GF-D8 (cell line): ENCODE results near the gene WEE2.

Source experiments
- DNase-seq: peaks from one replicate; lab custom pipeline; 2025; lab: John Stamatoyannopoulos, UW

Gene WEE2

GRCh38 chr7:141691540-141691939 lies 16.6 kb upstream of the WEE2 start:
- no peak for DNase-seq

- no peak for DNase-seq
These were observed 16.2 kb upstream of the WEE2 start for GRCh38 chr7:141691961-141692360.

- DNase-seq, result no peak
These were observed 15.1 kb upstream of the WEE2 start for GRCh38 chr7:141693082-141693481.

- no peak for DNase-seq
These were observed 12.3 kb upstream of the WEE2 start for GRCh38 chr7:141695803-141696289.

GRCh38 chr7:141696348-141696747 lies 11.8 kb upstream of the WEE2 start:
- DNase-seq, result no peak

- DNase-seq, result no peak
These were observed 10.8 kb upstream of the WEE2 start for GRCh38 chr7:141697211-141697871.

GRCh38 chr7:141698247-141699015 lies 9.7 kb upstream of the WEE2 start:
- peak; percentile 28 for DNase-seq

GRCh38 chr7:141699860-141700259 lies 8.3 kb upstream of the WEE2 start:
- no peak for DNase-seq

GRCh38 chr7:141700296-141700847 lies 7.8 kb upstream of the WEE2 start:
- no peak for DNase-seq

GRCh38 chr7:141700848-141701371 lies 7.2 kb upstream of the WEE2 start:
- DNase-seq, result no peak

- peak; percentile 19 for DNase-seq
These were observed 6.6 kb upstream of the WEE2 start for GRCh38 chr7:141701489-141702046.

- no peak for DNase-seq
These were observed 6.0 kb upstream of the WEE2 start, which contains the start of gene DENND11 for GRCh38 chr7:141702047-141702567. DENND11 (minus strand) TSS chr7:141702166; CDS start chr7:141702153, 13 bp downstream.

- DNase-seq, result no peak
These were observed 5.3 kb upstream of the WEE2 start for GRCh38 chr7:141702892-141703291.

- no peak for DNase-seq
These were observed 4.0 kb upstream of the WEE2 start for GRCh38 chr7:141704112-141704511.

GRCh38 chr7:141704741-141705140 lies 3.4 kb upstream of the WEE2 start:
- no peak for DNase-seq

GRCh38 chr7:141706239-141707064 lies 1.7 kb upstream of the WEE2 start:
- DNase-seq, result no peak

GRCh38 chr7:141709318-141709717 lies 1.2 kb downstream of the WEE2 start:
- no peak for DNase-seq

- DNase-seq, result no peak
These were observed 1.6 kb downstream of the WEE2 start for GRCh38 chr7:141709749-141710148.

GRCh38 chr7:141710301-141710700 lies 2.1 kb downstream of the WEE2 start:
- DNase-seq, result no peak

- no peak for DNase-seq
These were observed 4.6 kb downstream of the WEE2 start for GRCh38 chr7:141712603-141713255.

- DNase-seq, result no peak
These were observed 5.7 kb downstream of the WEE2 start for GRCh38 chr7:141713890-141714289.
